Stimulated activated CD8-positive, alpha-beta memory T cell treated with anti-CD3 and anti-CD28 coated beads, Interleukin-7, amount 100 ng/mL, for 1 hour (primary cell): ENCODE results near the gene CTSW.
A peak's percentile ranks its signal among the peaks of the same experiment; 100 is the strongest.

Experiments
- DNase-seq, 2 donors: peaks; one replicate each; pipeline ENCODE4 v3.0.0-alpha.2; 2020; ENCODE audit warnings: low read depth in 2 of 2

The CTSW gene

GRCh38 chr11:65927904-65928397, 48.3 kb downstream of the CTSW start:
- DNase-seq = peak; percentile 48 to 63

DNA sequence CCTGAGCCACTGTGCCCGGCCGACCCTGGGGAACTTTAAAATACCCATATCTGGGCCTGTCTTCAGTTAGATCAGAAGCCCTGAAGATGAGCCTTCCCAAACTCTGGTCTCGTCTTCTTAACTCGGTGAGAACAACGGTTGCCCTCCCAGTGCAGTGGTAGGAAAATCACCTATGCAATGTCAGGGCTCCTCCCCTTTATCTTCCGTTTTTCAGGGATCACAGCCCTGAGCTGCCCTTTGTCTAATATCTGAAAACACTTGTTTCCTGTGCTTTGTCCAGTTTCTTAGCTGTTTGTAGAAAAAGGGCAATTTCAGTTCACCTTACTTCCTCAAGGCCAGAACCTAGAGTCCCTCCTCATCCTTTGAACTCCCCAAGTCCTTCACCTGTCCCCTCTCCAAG, 49.0 kb downstream of the CTSW start:
- DNase-seq = no peak

DNA sequence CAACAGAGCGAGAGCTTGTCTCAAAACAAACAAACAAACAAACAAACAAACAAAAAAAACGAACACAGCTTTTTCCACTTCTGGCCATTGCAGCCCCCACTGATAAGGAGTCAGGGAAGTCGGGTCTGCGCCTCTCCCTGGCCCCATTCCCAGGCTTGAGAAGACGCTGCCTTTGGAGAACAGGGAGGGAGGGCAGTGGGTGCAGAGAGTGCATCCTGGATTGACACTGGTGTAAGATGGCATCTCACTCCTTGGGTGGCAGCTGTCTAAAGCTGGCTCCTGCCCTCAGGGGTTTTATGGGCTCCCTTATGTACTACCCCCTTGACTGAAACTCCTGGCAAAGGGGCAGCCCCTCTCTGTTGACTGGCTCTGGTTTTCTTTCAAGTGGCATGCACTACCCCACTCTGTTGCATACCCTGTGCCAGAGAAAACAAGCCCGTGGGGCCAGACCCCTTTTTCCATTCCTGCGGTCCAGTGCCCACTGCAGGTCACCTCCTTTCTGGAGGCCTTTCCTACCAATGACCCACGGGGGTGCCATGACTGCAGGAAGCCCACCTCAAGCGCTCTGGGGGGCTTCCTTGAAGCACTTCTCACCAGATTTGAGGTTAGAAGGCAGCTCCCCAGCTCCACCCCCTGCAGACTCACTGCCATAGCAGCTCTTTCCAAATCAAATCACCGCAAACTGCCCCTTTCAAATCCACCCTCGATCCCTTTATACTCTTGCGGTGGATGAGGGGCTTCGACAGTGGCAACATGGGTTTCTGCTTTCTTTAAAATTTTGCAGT, 52.3 kb downstream of the CTSW start:
- no peak for DNase-seq

GRCh38 chr11:65932558-65932919, 52.9 kb downstream of the CTSW start:
- DNase-seq = no peak
